ENCODE measurements around the gene NUP98. TPM values are rescaled to one million over a fixed set of nuclear protein-coding genes. Genes with fewer than 3 reads are reported as not detected.
"Not testable (repeated sequence)": the region's sequence is repeated elsewhere in the genome, so short reads cannot be mapped to it uniquely, and the experiment has no call there.

NUP98 gene
- polyA plus RNA-seq, 1 experiment = 145 TPM

DNA sequence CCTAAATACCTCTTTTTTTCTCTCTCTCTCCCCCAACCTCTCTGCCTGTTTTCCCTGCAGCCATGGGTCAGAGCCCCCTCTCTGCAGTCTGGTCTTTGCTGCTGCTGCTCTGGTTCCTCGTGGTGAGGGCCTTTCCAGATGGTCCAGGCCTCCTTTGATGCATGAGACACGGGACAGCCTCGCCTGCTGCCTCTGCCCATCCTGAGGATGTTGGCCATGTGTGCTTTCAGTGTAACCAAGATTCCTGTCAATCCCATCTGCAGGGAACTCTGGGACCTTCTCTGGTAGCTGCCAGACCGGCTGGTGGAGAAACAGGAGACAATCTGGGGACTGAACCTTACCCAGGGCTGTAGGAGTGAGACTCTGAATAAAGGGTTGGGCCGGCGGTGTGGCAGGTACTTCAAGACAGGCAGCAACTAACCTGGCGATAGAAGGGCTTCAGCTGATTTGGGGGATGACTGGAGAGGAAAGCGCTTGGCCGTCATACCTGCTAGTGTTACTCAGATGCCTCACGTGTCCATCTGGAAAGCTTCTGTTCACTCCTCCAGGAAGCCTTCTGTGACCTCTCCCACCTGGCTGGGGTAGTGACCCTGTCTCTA lies 133.2 kb downstream of the NUP98 start:
- TF ChIP-seq, protein P1, sequence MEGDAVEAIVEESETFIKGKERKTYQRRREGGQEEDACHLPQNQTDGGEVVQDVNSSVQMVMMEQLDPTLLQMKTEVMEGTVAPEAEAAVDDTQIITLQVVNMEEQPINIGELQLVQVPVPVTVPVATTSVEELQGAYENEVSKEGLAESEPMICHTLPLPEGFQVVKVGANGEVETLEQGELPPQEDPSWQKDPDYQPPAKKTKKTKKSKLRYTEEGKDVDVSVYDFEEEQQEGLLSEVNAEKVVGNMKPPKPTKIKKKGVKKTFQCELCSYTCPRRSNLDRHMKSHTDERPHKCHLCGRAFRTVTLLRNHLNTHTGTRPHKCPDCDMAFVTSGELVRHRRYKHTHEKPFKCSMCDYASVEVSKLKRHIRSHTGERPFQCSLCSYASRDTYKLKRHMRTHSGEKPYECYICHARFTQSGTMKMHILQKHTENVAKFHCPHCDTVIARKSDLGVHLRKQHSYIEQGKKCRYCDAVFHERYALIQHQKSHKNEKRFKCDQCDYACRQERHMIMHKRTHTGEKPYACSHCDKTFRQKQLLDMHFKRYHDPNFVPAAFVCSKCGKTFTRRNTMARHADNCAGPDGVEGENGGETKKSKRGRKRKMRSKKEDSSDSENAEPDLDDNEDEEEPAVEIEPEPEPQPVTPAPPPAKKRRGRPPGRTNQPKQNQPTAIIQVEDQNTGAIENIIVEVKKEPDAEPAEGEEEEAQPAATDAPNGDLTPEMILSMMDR (IDR thresholded peaks at IDR 0.05; ENCODE audit: insufficient read depth, low read depth, low read length) = no peak
- CTCF ChIA-PET = no interaction called here
- H3K4me3 ChIP-seq (ENCODE audit: low read depth, low read length) = no peak overlapping the region
- peaks cover 20% of the 10 kb centered on the region for H3K36me3 ChIP-seq (ENCODE audit: control insufficient read depth, insufficient read depth, low read length)
- H3K27me3 ChIP-seq (ENCODE audit: control insufficient read depth, insufficient read depth, low read length) = no peaks in the 10 kb centered on the region
- POLR2A ChIA-PET = no interaction called here
- no peak for DNase-seq (ENCODE audit: low read depth)

DNA sequence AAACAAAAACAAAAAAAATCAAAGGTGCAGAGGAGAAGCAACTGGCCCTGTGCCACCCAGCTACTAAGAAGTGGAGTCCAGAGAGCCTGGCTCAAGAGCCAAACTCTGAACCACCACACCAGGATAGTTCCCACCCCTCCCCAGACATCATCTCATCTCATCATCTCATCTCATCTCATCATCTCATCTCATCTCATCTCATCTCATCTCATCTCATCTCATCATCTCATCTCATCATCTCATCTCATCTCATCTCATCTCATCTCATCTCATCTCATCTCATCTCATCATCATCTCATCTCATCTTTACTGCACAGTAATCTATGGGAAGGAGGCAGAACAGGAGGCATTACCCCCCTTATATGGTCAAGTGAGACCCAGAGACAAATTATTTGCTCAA lies 134.5 kb downstream of the NUP98 start:
- POLR2A ChIA-PET = no interaction called here
- Histone ChIP-seq H3K4me3 (ENCODE audit: low read depth, low read length) (no peak overlapping the region), H3K36me3 (ENCODE audit: control insufficient read depth, insufficient read depth, low read length) (peaks cover 14% of the 10 kb centered on the region), H3K27me3 (ENCODE audit: control insufficient read depth, insufficient read depth, low read length) (0 out of 2 replicates have a peak, but pooled peaks cover 2% of the 10 kb centered on the region)
- CTCF ChIA-PET = no interaction called here
- DNase-seq (ENCODE audit: low read depth) = no peak
- TF ChIP-seq, protein P1 (IDR thresholded peaks at IDR 0.05; ENCODE audit: insufficient read depth, low read depth, low read length) = no peak

DNA sequence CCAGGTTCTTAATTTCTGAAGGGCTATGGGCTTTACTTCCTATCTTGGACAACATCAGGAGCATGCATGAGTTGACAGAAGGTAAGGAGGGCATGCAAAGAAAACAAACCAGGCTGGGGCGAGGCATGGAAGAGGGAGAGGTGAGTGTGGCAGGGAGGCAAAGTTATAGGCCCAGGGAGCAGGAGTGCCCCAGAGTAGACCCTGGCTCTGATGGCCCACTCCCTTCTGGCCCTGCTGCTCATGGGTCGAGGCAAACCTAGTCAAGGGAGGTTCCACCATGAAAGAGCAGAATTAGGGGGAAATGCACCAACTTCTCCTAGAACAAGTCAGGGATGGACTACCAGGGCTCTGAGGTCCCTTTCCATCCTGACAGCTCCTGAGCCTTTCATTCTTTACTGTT lies 136.4 kb downstream of the NUP98 start:
- CTCF ChIA-PET = no interaction called here
- TF ChIP-seq, protein P1 (IDR thresholded peaks at IDR 0.05; ENCODE audit: insufficient read depth, low read depth, low read length) = no peak
- no peak for DNase-seq (ENCODE audit: low read depth)

DNA sequence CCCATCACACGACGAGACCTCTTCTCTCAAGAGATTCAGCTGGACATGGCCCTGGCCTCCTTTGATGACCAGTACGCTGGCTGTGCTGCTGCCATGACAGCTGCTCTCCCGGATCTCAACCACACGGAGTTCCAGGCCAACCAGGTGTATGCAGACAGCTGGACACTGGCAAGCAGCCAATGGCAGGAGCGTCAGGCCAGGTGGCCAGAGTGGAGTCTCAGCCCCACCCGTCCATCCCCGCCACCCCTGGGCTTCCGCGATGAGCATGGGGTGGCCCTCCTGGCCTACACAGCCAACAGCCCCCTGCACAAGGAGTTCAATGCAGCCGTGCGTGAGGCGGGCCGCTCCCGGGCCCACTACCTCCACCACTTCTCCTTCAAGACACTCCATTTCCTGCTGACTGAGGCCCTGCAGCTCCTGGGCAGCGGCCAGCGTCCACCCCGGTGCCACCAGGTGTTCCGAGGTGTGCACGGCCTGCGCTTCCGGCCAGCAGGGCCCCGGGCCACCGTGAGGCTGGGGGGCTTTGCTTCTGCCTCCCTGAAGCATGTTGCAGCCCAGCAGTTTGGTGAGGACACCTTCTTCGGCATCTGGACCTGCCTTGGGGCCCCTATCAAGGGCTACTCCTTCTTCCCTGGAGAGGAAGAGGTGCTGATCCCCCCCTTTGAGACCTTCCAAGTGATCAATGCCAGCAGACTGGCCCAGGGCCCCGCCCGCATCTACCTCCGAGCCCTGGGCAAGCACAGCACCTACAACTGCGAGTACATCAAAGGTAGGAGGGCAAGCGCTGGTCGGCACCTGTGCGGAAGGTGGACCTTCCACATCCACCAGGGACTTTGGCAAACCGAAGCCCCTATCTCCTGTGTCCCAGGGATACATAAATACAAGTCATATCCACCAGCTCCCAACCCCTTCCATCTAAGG lies 137.5 kb downstream of the NUP98 start:
- peaks cover 4% of the 10 kb centered on the region; the same call in 1 of the 2 replicates for H3K27me3 ChIP-seq (ENCODE audit: control insufficient read depth, insufficient read depth, low read length)
- no peak overlapping the region for H3K4me3 ChIP-seq (ENCODE audit: low read depth, low read length)
- ChIA-PET POLR2A (no interaction called here), CTCF (no interaction called here)
- no peak for DNase-seq (ENCODE audit: low read depth)
- no peaks in the 10 kb centered on the region for H3K36me3 ChIP-seq (ENCODE audit: control insufficient read depth, insufficient read depth, low read length)
- TF ChIP-seq, protein P1 (IDR thresholded peaks at IDR 0.05; ENCODE audit: insufficient read depth, low read depth, low read length) = no peak

More for the DNA sequence above, 136.4 kb downstream of the NUP98 start:
- Histone ChIP-seq H3K27me3 (ENCODE audit: control insufficient read depth, insufficient read depth, low read length) (0 out of 2 replicates have a peak, but pooled peaks cover 2% of the 10 kb centered on the region), H3K36me3 (ENCODE audit: control insufficient read depth, insufficient read depth, low read length) (peaks cover 5% of the 10 kb centered on the region; the same call in 1 of the 2 replicates), H3K4me3 (ENCODE audit: low read depth, low read length) (no peak overlapping the region)
- POLR2A ChIA-PET = no interaction called here

DNA sequence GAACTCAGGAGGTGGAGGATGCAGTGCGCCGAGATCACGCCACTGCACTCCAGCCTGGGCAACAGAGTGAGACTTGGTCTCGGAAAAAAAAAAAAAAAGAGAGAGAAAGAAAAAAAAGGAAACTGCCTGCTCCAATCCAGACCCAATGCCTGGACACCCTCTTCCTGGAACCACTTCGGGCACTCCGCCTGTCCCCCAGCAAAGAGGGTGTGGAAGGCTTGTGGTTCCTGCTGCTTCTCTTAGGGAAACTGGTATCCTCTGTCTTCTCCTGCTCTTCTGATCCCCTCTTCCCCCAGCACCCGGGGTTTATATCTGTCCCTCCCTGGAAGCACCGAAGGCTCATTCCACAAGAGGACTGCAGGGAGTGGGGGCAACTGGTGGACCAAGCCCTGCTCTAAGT lies 139.1 kb downstream of the NUP98 start:
- POLR2A ChIA-PET = no interaction called here
- DNase-seq (ENCODE audit: low read depth) = no peak
- TF ChIP-seq, protein P1 (IDR thresholded peaks at IDR 0.05; ENCODE audit: insufficient read depth, low read depth, low read length) = no peak
- CTCF ChIA-PET = no interaction called here
- Histone ChIP-seq H3K36me3 (ENCODE audit: control insufficient read depth, insufficient read depth, low read length) (no peaks in the 10 kb centered on the region), H3K4me3 (ENCODE audit: low read depth, low read length) (no peak overlapping the region), H3K27me3 (ENCODE audit: control insufficient read depth, insufficient read depth, low read length) (peaks cover 7% of the 10 kb centered on the region)

DNA sequence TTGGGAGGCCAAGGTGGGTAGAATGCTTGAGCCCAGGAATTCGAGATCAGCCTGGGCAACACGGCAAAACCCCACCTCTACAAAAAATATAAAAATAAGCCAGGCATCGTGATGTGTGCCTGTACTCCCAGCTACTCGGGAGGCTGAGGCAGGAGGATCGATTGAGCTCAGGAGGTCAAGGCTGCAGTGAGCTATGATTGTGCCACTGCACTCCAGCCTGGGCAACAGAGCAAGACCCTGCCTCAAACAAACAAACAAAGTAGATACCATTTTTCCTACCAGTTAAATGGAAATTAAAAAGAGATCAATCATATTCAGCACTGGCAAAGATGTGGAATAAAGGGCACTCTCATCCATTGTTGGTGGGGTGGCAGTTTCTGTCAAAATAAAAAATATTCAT lies 140.0 kb downstream of the NUP98 start:
- DNase-seq (ENCODE audit: low read depth); H3K36me3 ChIP-seq (ENCODE audit: control insufficient read depth, insufficient read depth, low read length); POLR2A ChIA-PET; H3K4me3 ChIP-seq (ENCODE audit: low read depth, low read length); H3K27me3 ChIP-seq (ENCODE audit: control insufficient read depth, insufficient read depth, low read length): not testable (repeated sequence)
- CTCF ChIA-PET = interaction anchor here (0.9 kb wide), 1 partner anchor 8 kb away, joined by 3 read pairs; no protein-coding TSS in a partner anchor
